OCI-LY1 (cell line): Measurements from ENCODE around the gene PAX8.

Source experiments
- H2AFZ ChIP-seq: fragments of 200-600 bp; sonication (generic), shearing (Covaris generic); 2 replicates; pipeline ENCODE4 v1.6.0; 2014; ENCODE audit warnings: antibody characterized with exemption, mild to moderate bottlenecking, low read length
- H3F3A ChIP-seq: fragments of 200-600 bp; sonication (generic), shearing (Covaris generic); 2 replicates; pipeline ENCODE4 v1.6.0; 2014; ENCODE audit warnings: mild to moderate bottlenecking, antibody characterized with exemption, low read length, moderate library complexity; ENCODE audit not compliant: insufficient read depth
- H3K27ac ChIP-seq: fragments of 200-600 bp; sonication (generic); 2 replicates; pipeline ENCODE4 v1.5.1; 2014; ENCODE audit warnings: low read length, mixed run types, mild to moderate bottlenecking, low read depth; ENCODE audit not compliant: poor library complexity, severe bottlenecking
- H3K27me3 ChIP-seq: fragments of 200-600 bp; sonication (generic); 2 replicates; pipeline ENCODE4 v1.6.0; 2014; ENCODE audit warnings: antibody characterized with exemption, mild to moderate bottlenecking, low read length, moderate library complexity; ENCODE audit not compliant: insufficient read depth
- H3K36me3 ChIP-seq: fragments of 200-600 bp; sonication (generic); 2 replicates; pipeline ENCODE4 v1.6.1; 2014; ENCODE audit warnings: mild to moderate bottlenecking, antibody characterized with exemption, low read length, moderate library complexity, mixed read lengths; ENCODE audit not compliant: insufficient read depth
- H3K4me1 ChIP-seq: fragments of 200-600 bp; sonication (generic); 2 replicates; pipeline ENCODE4 v1.5.1; 2014; ENCODE audit warnings: mild to moderate bottlenecking, low read length, moderate library complexity; ENCODE audit not compliant: insufficient read depth, severe bottlenecking
- H3K4me2 ChIP-seq: fragments of 200-600 bp; sonication (generic), shearing (Covaris generic); 2 replicates; pipeline ENCODE4 v1.6.1; 2014; ENCODE audit warnings: low read length
- H3K4me3 ChIP-seq: fragments of 200-600 bp; sonication (generic); 2 replicates; pipeline ENCODE4 v1.5.1; 2014; ENCODE audit warnings: low read length, low read depth, mild to moderate bottlenecking, mixed read lengths; ENCODE audit not compliant: poor library complexity, severe bottlenecking
- H3K79me2 ChIP-seq: fragments of 200-600 bp; shearing (Covaris generic); 2 replicates; pipeline ENCODE4 v1.6.1; 2016; ENCODE audit warnings: mixed run types, low read length, mixed read lengths; ENCODE audit not compliant: insufficient read depth
- H3K9ac ChIP-seq: fragments of 200-600 bp; sonication (generic), shearing (Covaris generic); 2 replicates; pipeline ENCODE4 v1.6.1; 2014; ENCODE audit warnings: mild to moderate bottlenecking, low read length, mixed read lengths
- H3K9me2 ChIP-seq: fragments of 200-600 bp; sonication (generic), shearing (Covaris generic); 2 replicates; pipeline ENCODE4 v1.6.1; 2014; ENCODE audit warnings: low read depth, mild to moderate bottlenecking, low read length, mixed read lengths
- H3K9me3 ChIP-seq: fragments of 200-600 bp; shearing (Covaris generic); 2 replicates; pipeline ENCODE4 v1.6.1; 2014; ENCODE audit warnings: low read length, mixed read lengths
- H4K20me1 ChIP-seq: fragments of 200-600 bp; sonication (generic), shearing (Covaris generic); 2 replicates; pipeline ENCODE4 v1.6.0; 2016; ENCODE audit warnings: mild to moderate bottlenecking, low read length; ENCODE audit not compliant: insufficient read depth
- CTCF ChIP-seq: fragments of 200-600 bp; sonication (generic), shearing (Covaris generic); IDR thresholded peaks from 2 replicates; pipeline ENCODE4 v1.5.1; 2017; ENCODE audit warnings: mild to moderate bottlenecking, antibody characterized with exemption, low read length, moderate library complexity, mixed read lengths
- EZH2 ChIP-seq: fragments of 200-600 bp; sonication (generic), shearing (Covaris generic); IDR thresholded peaks from 2 replicates; pipeline ENCODE4 v1.8.0; 2017; ENCODE audit warnings: borderline replicate concordance, mixed run types, mild to moderate bottlenecking, antibody characterized with exemption, low read length, moderate library complexity, mixed read lengths

The PAX8 gene

GRCh38 chr2:113251118-113251517 is 27.6 kb downstream of the PAX8 start:
- Histone ChIP-seq H3K27ac (no peak overlapping the region), H3F3A (no peaks in the 10 kb centered on the region), H3K4me1 (no peaks in the 10 kb centered on the region), H3K4me3 (no peak overlapping the region), H3K27me3 (no peaks in the 10 kb centered on the region), H3K4me2 (no peak overlapping the region), H3K79me2 (no peaks in the 10 kb centered on the region), H3K36me3 (no peaks in the 10 kb centered on the region), H3K9me3 (no peaks in the 10 kb centered on the region), H4K20me1 (no peaks in the 10 kb centered on the region), H2AFZ (no peak overlapping the region), H3K9ac (no peak overlapping the region), H3K9me2 (no peaks in the 10 kb centered on the region)
- TF ChIP-seq CTCF: no peak
- no peak for TF ChIP-seq EZH2

GRCh38 chr2:113248997-113249770 is 29.5 kb downstream of the PAX8 start:
- no peaks in the 10 kb centered on the region for H3K9me3 ChIP-seq
- no peaks in the 10 kb centered on the region for H3K27me3 ChIP-seq
- H3K9ac ChIP-seq: no peak overlapping the region
- no peaks in the 10 kb centered on the region for H4K20me1 ChIP-seq
- H3K27ac ChIP-seq: no peak overlapping the region
- no peak overlapping the region for H2AFZ ChIP-seq
- no peak overlapping the region for H3K4me3 ChIP-seq
- H3K4me1 ChIP-seq: no peaks in the 10 kb centered on the region
- H3K36me3 ChIP-seq: no peaks in the 10 kb centered on the region
- H3F3A ChIP-seq: no peaks in the 10 kb centered on the region
- no peak for TF ChIP-seq EZH2
- peak; percentile 91 for TF ChIP-seq CTCF
- H3K9me2 ChIP-seq: no peaks in the 10 kb centered on the region
- H3K79me2 ChIP-seq: no peaks in the 10 kb centered on the region
- H3K4me2 ChIP-seq: no peak overlapping the region

- H3K4me1 ChIP-seq: no peaks in the 10 kb centered on the region
- no peaks in the 10 kb centered on the region for H3K79me2 ChIP-seq
- no peak overlapping the region for H2AFZ ChIP-seq
- no peaks in the 10 kb centered on the region for H3K36me3 ChIP-seq
- no peaks in the 10 kb centered on the region for H3K9me3 ChIP-seq
- no peak overlapping the region for H3K4me3 ChIP-seq
- no peaks in the 10 kb centered on the region for H3F3A ChIP-seq
- H3K9me2 ChIP-seq: no peaks in the 10 kb centered on the region
- no peaks in the 10 kb centered on the region for H4K20me1 ChIP-seq
- no peak overlapping the region for H3K27ac ChIP-seq
- no peak overlapping the region for H3K4me2 ChIP-seq
- TF ChIP-seq CTCF (no peak), EZH2 (no peak)
- H3K9ac ChIP-seq: no peak overlapping the region
- peaks cover under 1% of the 10 kb centered on the region; the same call in 1 of the 2 replicates for H3K27me3 ChIP-seq
These were observed 32.1 kb downstream of the PAX8 start for GRCh38 chr2:113246606-113247005.
